ENCODE results near the gene ABCA1. TPM values are rescaled to one million over a fixed set of nuclear protein-coding genes. Genes with fewer than 3 reads are reported as not detected.

ABCA1 gene
- total and polyA plus RNA-seq, 10 of the 15 experiments (the other 5 are each of a cell fraction or from before 2014, with no cell fraction given), result 0.01 to 0.56 (median 0.16) TPM

DNA sequence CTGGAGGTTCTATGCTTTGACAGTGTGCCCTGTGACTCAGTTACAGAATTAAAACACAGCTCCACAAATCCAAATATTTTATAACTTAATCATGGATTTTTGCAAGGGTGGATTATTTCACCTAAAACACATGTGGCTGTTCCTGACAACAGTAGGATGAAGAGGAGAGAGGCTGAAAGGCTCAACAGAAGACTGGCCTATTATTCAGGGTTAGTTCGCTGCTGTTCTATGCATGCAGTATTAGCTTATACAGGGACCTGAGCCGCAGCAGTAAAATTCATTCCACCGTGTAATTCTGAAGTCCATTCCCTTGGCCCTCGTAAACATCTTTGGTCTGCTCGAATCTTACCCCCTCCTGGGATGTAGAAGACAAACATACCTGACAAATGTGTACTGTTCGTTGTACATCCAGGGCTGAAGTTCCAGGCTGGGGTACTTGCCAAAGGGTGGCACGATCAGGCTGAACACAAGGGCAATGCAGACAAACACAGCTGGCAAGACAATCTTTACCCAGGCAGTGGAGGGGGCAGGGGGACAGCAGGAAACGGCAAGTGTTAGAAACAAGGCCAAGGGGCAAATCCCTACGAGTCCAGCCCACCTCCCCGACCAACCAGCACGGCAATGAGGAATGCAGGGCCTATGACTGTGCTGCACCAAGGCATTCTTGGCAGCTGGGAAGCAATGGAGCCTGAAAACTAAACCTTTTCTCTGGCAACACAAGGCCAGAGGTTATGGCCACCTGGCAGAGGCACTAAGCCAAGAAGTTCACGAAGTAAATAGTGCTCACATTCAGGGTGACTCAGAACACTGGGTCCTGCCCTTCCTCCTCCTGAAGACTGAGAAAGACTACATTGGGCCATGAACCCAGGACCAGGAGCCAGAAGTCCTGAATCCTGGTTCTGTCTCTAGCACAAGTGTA lies 117.3 kb downstream of the ABCA1 start:
- CTCF ChIA-PET, result no interaction called here
- H3K9ac ChIP-seq (ENCODE audit: control insufficient read depth, insufficient read depth, low read length), result no peak overlapping the region
- TF ChIP-seq POU2F2 (IDR thresholded peaks at IDR 0.05; ENCODE audit: borderline replicate concordance, low read depth, low read length) (no peak), RUNX3 (IDR thresholded peaks at IDR 0.05; ENCODE audit: low read length) (no peak), NRF1 (conservative IDR thresholded peaks at IDR 0.05; ENCODE audit: low read depth, low read length) (no peak), GATAD2B (conservative IDR thresholded peaks at IDR 0.05; ENCODE audit: low read depth) (no peak), ATF7 (IDR thresholded peaks at IDR 0.05; ENCODE audit: low read depth) (no peak), SPI1 (IDR thresholded peaks at IDR 0.05; ENCODE audit: borderline replicate concordance, insufficient read depth, low read depth, low read length) (no peak), SUPT20H (IDR thresholded peaks at IDR 0.05; ENCODE audit: borderline replicate concordance, control insufficient read depth, low read depth, low read length) (no peak), KAT2A (conservative IDR thresholded peaks at IDR 0.05; ENCODE audit: control insufficient read depth, low read depth, low read length) (no peak), SMAD1 (IDR thresholded peaks at IDR 0.05; ENCODE audit: low read depth, partially characterized antibody) (no peak), ZNF274 (IDR thresholded peaks at IDR 0.05; ENCODE audit: insufficient read depth, insufficient read length) (no peak)
- TF ChIP-seq, protein P1, sequence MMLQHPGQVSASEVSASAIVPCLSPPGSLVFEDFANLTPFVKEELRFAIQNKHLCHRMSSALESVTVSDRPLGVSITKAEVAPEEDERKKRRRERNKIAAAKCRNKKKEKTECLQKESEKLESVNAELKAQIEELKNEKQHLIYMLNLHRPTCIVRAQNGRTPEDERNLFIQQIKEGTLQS (IDR thresholded peaks at IDR 0.05; ENCODE audit: borderline replicate concordance, extremely low read depth, low read depth, low read length), result no peak
- TF ChIP-seq, protein P2, sequence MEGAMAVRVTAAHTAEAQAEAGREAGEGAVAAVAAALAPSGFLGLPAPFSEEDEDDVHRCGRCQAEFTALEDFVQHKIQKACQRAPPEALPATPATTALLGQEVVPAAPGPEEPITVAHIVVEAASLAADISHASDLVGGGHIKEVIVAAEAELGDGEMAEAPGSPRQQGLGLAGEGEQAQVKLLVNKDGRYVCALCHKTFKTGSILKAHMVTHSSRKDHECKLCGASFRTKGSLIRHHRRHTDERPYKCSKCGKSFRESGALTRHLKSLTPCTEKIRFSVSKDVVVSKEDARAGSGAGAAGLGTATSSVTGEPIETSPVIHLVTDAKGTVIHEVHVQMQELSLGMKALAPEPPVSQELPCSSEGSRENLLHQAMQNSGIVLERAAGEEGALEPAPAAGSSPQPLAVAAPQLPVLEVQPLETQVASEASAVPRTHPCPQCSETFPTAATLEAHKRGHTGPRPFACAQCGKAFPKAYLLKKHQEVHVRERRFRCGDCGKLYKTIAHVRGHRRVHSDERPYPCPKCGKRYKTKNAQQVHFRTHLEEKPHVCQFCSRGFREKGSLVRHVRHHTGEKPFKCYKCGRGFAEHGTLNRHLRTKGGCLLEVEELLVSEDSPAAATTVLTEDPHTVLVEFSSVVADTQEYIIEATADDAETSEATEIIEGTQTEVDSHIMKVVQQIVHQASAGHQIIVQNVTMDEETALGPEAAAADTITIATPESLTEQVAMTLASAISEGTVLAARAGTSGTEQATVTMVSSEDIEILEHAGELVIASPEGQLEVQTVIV (IDR thresholded peaks at IDR 0.05; ENCODE audit: borderline replicate concordance, partially characterized antibody), result no peak
- TF ChIP-seq, protein P3, sequence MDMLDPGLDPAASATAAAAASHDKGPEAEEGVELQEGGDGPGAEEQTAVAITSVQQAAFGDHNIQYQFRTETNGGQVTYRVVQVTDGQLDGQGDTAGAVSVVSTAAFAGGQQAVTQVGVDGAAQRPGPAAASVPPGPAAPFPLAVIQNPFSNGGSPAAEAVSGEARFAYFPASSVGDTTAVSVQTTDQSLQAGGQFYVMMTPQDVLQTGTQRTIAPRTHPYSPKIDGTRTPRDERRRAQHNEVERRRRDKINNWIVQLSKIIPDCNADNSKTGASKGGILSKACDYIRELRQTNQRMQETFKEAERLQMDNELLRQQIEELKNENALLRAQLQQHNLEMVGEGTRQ (IDR thresholded peaks at IDR 0.05; ENCODE audit: borderline replicate concordance, low read depth, low read length), result no peak
- TF ChIP-seq, protein P4, sequence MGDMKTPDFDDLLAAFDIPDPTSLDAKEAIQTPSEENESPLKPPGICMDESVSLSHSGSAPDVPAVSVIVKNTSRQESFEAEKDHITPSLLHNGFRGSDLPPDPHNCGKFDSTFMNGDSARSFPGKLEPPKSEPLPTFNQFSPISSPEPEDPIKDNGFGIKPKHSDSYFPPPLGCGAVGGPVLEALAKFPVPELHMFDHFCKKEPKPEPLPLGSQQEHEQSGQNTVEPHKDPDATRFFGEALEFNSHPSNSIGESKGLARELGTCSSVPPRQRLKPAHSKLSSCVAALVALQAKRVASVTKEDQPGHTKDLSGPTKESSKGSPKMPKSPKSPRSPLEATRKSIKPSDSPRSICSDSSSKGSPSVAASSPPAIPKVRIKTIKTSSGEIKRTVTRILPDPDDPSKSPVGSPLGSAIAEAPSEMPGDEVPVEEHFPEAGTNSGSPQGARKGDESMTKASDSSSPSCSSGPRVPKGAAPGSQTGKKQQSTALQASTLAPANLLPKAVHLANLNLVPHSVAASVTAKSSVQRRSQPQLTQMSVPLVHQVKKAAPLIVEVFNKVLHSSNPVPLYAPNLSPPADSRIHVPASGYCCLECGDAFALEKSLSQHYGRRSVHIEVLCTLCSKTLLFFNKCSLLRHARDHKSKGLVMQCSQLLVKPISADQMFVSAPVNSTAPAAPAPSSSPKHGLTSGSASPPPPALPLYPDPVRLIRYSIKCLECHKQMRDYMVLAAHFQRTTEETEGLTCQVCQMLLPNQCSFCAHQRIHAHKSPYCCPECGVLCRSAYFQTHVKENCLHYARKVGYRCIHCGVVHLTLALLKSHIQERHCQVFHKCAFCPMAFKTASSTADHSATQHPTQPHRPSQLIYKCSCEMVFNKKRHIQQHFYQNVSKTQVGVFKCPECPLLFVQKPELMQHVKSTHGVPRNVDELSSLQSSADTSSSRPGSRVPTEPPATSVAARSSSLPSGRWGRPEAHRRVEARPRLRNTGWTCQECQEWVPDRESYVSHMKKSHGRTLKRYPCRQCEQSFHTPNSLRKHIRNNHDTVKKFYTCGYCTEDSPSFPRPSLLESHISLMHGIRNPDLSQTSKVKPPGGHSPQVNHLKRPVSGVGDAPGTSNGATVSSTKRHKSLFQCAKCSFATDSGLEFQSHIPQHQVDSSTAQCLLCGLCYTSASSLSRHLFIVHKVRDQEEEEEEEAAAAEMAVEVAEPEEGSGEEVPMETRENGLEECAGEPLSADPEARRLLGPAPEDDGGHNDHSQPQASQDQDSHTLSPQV (IDR thresholded peaks at IDR 0.05), result no peak
- TF ChIP-seq, protein P5, sequence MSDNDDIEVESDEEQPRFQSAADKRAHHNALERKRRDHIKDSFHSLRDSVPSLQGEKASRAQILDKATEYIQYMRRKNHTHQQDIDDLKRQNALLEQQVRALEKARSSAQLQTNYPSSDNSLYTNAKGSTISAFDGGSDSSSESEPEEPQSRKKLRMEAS (IDR thresholded peaks at IDR 0.05; ENCODE audit: low read depth, low read length), result no peak

More for the DNA sequence above, 117.3 kb downstream of the ABCA1 start:
- Histone ChIP-seq H3K4me3 (no peak overlapping the region), H3K4me1 (ENCODE audit: control insufficient read depth, insufficient read depth, low read length) (no peaks in the 10 kb centered on the region), H4K20me1 (ENCODE audit: control insufficient read depth, insufficient read depth) (no peaks in the 10 kb centered on the region), H3K27ac (ENCODE audit: control insufficient read depth, insufficient read depth) (no peak overlapping the region), H2AFZ (ENCODE audit: control insufficient read depth, low read depth, low read length) (no peak overlapping the region), H3K27me3 (replicated peaks in 1 of 2; ENCODE audit: control insufficient read depth in 2 of 2, insufficient read depth in 2 of 2, low read length in 1 of 2) (peaks cover 0 to 2% of the 10 kb centered on the region in 2 experiments; a peak in 2 of 4 replicates), H3K36me3 (ENCODE audit: control insufficient read depth in 2 of 2, insufficient read depth in 2 of 2, low read length in 1 of 2) (no peaks in the 10 kb centered on the region), H3K9me3 (replicated peaks; ENCODE audit: control insufficient read depth, insufficient read depth, low read length) (no peaks in the 10 kb centered on the region), H3K4me2 (ENCODE audit: control insufficient read depth, insufficient read depth) (no peak overlapping the region), H3K79me2 (ENCODE audit: control insufficient read depth, insufficient read depth, low read length) (no peaks in the 10 kb centered on the region)
- in situ Hi-C loops (cut with MboI), result no loop called here
- ChIA-PET POLR2A (no interaction called here), SMC1A (ENCODE audit: uncharacterized antibody, unreplicated experiment) (no interaction called here), RAD21 (ENCODE audit: unreplicated experiment) (no interaction called here)
- no peak for DNase-seq (ENCODE audit: low read depth, low spot score)
- WGBS (ENCODE audit: insufficient coverage, insufficient replicate concordance, low lambda C conversion rate, missing lambda C conversion rate), result 25% methylated on average over 12 of the region's 12 CpGs
- no peak for ATAC-seq
- intact Hi-C loops (cut with micrococcal nuclease; ENCODE audit: unreplicated experiment), result no loop called here
- BruUV-seq (replicated peaks), result no TSS peak
- FAIRE-seq, result no peak
